GM23338 (cell line): ENCODE measurements around the gene BTBD16. TPM values are rescaled to one million over a fixed set of nuclear protein-coding genes. Genes with fewer than 3 reads are reported as not detected.

Experiments
- ATAC-seq: fragments of 200-7000 bp; cut with Tn5 transposase; 3 replicates; pipeline ENCODE4 v1.9.1; 2020
- DNase-seq: peaks from one replicate; pipeline ENCODE4 v3.0.0-alpha.2; 2015; ENCODE audit warnings: low spot score
- H2AFZ ChIP-seq: fragments of 200-600 bp; sonication (generic); 2 replicates; pipeline ENCODE4 v1.8.0; 2016; ENCODE audit warnings: antibody characterized with exemption, mild to moderate bottlenecking, moderate library complexity
- H3F3A ChIP-seq: fragments of 200-600 bp; sonication (generic); replicated peaks from 2 replicates; pipeline ENCODE4 v1.8.0; 2017; ENCODE audit warnings: antibody characterized with exemption, mixed run types, low read depth
- H3K27ac ChIP-seq: fragments of 200-600 bp; sonication (generic); 2 replicates; pipeline ENCODE4 v1.6.1; 2016; ENCODE audit warnings: low read depth
- H3K27me3 ChIP-seq: fragments of 200-600 bp; sonication (generic); 2 replicates; pipeline ENCODE4 v1.8.0; 2016; ENCODE audit warnings: mild to moderate bottlenecking, mixed run types, moderate library complexity; ENCODE audit not compliant: insufficient read depth
- H3K36me3 ChIP-seq: fragments of 200-600 bp; sonication (generic); 2 replicates; pipeline ENCODE4 v1.8.0; 2016; ENCODE audit warnings: mild to moderate bottlenecking; ENCODE audit not compliant: insufficient read depth
- H3K4me1 ChIP-seq: fragments of 200-600 bp; sonication (generic); 2 replicates; pipeline ENCODE4 v1.8.0; 2016; ENCODE audit warnings: mild to moderate bottlenecking, moderate library complexity; ENCODE audit not compliant: insufficient read depth
- H3K4me2 ChIP-seq: fragments of 200-600 bp; sonication (generic); 2 replicates; pipeline ENCODE4 v1.7.1; 2017; ENCODE audit warnings: mixed run types
- H3K4me3 ChIP-seq: fragments of 200-600 bp; sonication (generic); 2 replicates; pipeline ENCODE4 v1.6.1; 2016; ENCODE audit warnings: mixed run types
- H3K79me2 ChIP-seq: fragments of 200-600 bp; sonication (generic); replicated peaks from 2 replicates; pipeline ENCODE4 v1.8.0; 2017; ENCODE audit warnings: mild to moderate bottlenecking; ENCODE audit not compliant: insufficient read depth
- H3K9me2 ChIP-seq: fragments of 200-600 bp; sonication (generic); 2 replicates; pipeline ENCODE4 v1.8.0; 2017; ENCODE audit not compliant: insufficient read depth
- H4K20me1 ChIP-seq: fragments of 200-600 bp; sonication (generic); replicated peaks from 2 replicates; pipeline ENCODE4 v1.8.0; 2017; ENCODE audit warnings: mild to moderate bottlenecking; ENCODE audit not compliant: insufficient read depth
- H3K27ac Mint-ChIP-seq: 2 replicates; pipeline ENCODE4 v1.8.0; 2020; ENCODE audit warnings: inconsistent platforms, mild to moderate bottlenecking, moderate library complexity, mixed read lengths
- H3K27me3 Mint-ChIP-seq: 3 replicates; pipeline ENCODE4 v1.8.0; 2022; ENCODE audit warnings: low read depth, mild to moderate bottlenecking, moderate library complexity, mixed read lengths, inconsistent platforms; ENCODE audit not compliant: insufficient read depth, poor library complexity
- H3K36me3 Mint-ChIP-seq: 3 replicates; pipeline ENCODE4 v1.8.0; 2021; ENCODE audit warnings: low read depth, mild to moderate bottlenecking, inconsistent platforms, moderate library complexity, mixed read lengths
- H3K4me1 Mint-ChIP-seq: 3 replicates; pipeline ENCODE4 v1.8.0; 2020; ENCODE audit warnings: mild to moderate bottlenecking, inconsistent platforms, mixed read lengths
- H3K4me3 Mint-ChIP-seq: 3 replicates; pipeline ENCODE4 v1.8.0; 2021; ENCODE audit warnings: moderate library complexity, mild to moderate bottlenecking, inconsistent platforms, mixed read lengths
- H3K9me3 Mint-ChIP-seq: 3 replicates; pipeline ENCODE4 v1.8.0; 2020; ENCODE audit warnings: moderate library complexity, mild to moderate bottlenecking, inconsistent platforms, mixed read lengths
- CREB1 ChIP-seq: fragments of 250-450 bp; sonication (Bioruptor Pico); IDR thresholded peaks from 2 replicates; pipeline ENCODE4 v1.5.0; 2020; ENCODE audit warnings: low read depth, mild to moderate bottlenecking, moderate library complexity
- CTCF ChIP-seq, 2 experiments: fragments of 200-600 bp in 1 of 2; sonication (generic) in 1 of 2; conservative IDR thresholded peaks; 2 replicates each; pipeline versions ENCODE4 v1.5.1 to v1.6.1; 2016 to 2017; ENCODE audit warnings: antibody characterized with exemption in 2 of 2, low read depth in 2 of 2, mild to moderate bottlenecking in 2 of 2, moderate library complexity in 1 of 2
- ETS1 ChIP-seq: IDR thresholded peaks from 2 replicates; pipeline ENCODE4 v1.6.1; 2016; ENCODE audit warnings: antibody characterized with exemption
- EZH2 ChIP-seq: fragments of 200-600 bp; sonication (generic); IDR thresholded peaks from one replicate; pipeline ENCODE4 v1.8.0; 2017; ENCODE audit warnings: antibody characterized with exemption, mild to moderate bottlenecking, low read depth; ENCODE audit not compliant: unreplicated experiment
- EZH2phosphoT487 ChIP-seq: fragments of 200-600 bp; sonication (generic); IDR thresholded peaks from one replicate; pipeline ENCODE4 v1.8.1; 2018; ENCODE audit warnings: antibody characterized with exemption; ENCODE audit not compliant: unreplicated experiment
- JUNB ChIP-seq: IDR thresholded peaks from one replicate; pipeline ENCODE4 v1.6.1; 2016; ENCODE audit warnings: antibody characterized with exemption; ENCODE audit not compliant: unreplicated experiment
- NANOG ChIP-seq: IDR thresholded peaks from 2 replicates; pipeline ENCODE4 v1.6.1; 2016; ENCODE audit warnings: antibody characterized with exemption, borderline replicate concordance
- POLR2AphosphoS5 ChIP-seq: IDR thresholded peaks from 2 replicates; pipeline ENCODE4 v1.6.1; 2016; ENCODE audit warnings: antibody characterized with exemption, low read depth
- REST ChIP-seq: IDR thresholded peaks from one replicate; pipeline ENCODE4 v1.6.1; 2018; ENCODE audit warnings: antibody characterized with exemption; ENCODE audit not compliant: unreplicated experiment
- STAT1 ChIP-seq: IDR thresholded peaks from one replicate; pipeline ENCODE4 v1.6.1; 2016; ENCODE audit warnings: antibody characterized with exemption; ENCODE audit not compliant: unreplicated experiment
- ZNF114 ChIP-seq: fragments of 250-450 bp; sonication (Bioruptor Pico); IDR thresholded peaks from 2 replicates; pipeline ENCODE4 v1.5.0; 2020; ENCODE audit warnings: mild to moderate bottlenecking, moderate library complexity
- ZNF331 ChIP-seq: fragments of 250-450 bp; sonication (Bioruptor Pico); IDR thresholded peaks from 2 replicates; pipeline ENCODE4 v1.5.0; 2020; ENCODE audit warnings: low read depth, mild to moderate bottlenecking, moderate library complexity
- ZNF462 ChIP-seq: fragments of 250-450 bp; sonication (Bioruptor Pico); IDR thresholded peaks from 2 replicates; pipeline ENCODE4 v1.5.0; 2020; ENCODE audit warnings: mild to moderate bottlenecking, moderate library complexity
- polyA plus RNA-seq: library from polyadenylated mRNA; unstranded; fragments of >200 nt; fragmentation: Nextera tagmentation; extraction: Ambion mirVana; gene quantifications from 2 replicates; pipeline ENCODE4 v1.2.1, GENCODE V29; 2016
- total RNA-seq: library from RNA; depleted of rRNA; stranded (reverse); fragments of >200 nt; shearing (Covaris generic); gene quantifications from 2 replicates; pipeline ENCODE4 v1.2.3, GENCODE V29; 2014

BTBD16 gene
- total and polyA plus RNA-seq, 2 experiments from 2014 or later: not detected

- Histone ChIP-seq H3K36me3 (no peaks in the 10 kb centered on the region), H3F3A (no peaks in the 10 kb centered on the region), H3K4me3 (no peak overlapping the region), H3K9me2 (no peaks in the 10 kb centered on the region), H3K4me2 (no peak overlapping the region), H3K79me2 (no peaks in the 10 kb centered on the region), H2AFZ (no peak overlapping the region), H3K27me3 (no peaks in the 10 kb centered on the region), H4K20me1 (no peaks in the 10 kb centered on the region), H3K4me1 (no peaks in the 10 kb centered on the region), H3K27ac (no peak overlapping the region)
- Mint-ChIP-seq H3K4me1 (peaks cover 11% of the 10 kb centered on the region), H3K27ac (no peak overlapping the region), H3K4me3 (no peak overlapping the region), H3K9me3 (no peaks in the 10 kb centered on the region), H3K27me3 (peaks cover 4% of the 10 kb centered on the region), H3K36me3 (no peaks in the 10 kb centered on the region)
- DNase-seq (no peak), ATAC-seq (no peak)
- TF ChIP-seq ZNF462 (CRISPR knock-in tag) (no peak), NANOG (no peak), ZNF114 (CRISPR knock-in tag) (no peak), POLR2AphosphoS5 (no peak), EZH2 (no peak), CREB1 (CRISPR knock-in tag) (no peak), ZNF331 (no peak), ETS1 (no peak), REST (no peak), EZH2phosphoT487 (no peak), STAT1 (no peak), CTCF (conservative IDR thresholded peaks at IDR 0.05; ENCODE audit: low read depth in 2 of 2) (no peak), JUNB (no peak)
Measured at GRCh38 chr10:122291739-122292138, 20.6 kb downstream of the BTBD16 start.
